Measurements from ENCODE around the gene SIX5.
A peak's percentile ranks its signal among the peaks of the same experiment; 100 is the strongest.
"Not testable (repeated sequence)": the region's sequence is repeated elsewhere in the genome, so short reads cannot be mapped to it uniquely, and the experiment has no call there.

Gene SIX5

GRCh38 chr19:45733160-45733810 is 35.8 kb downstream of the SIX5 start, which contains the start of gene MEIOSIN:
Gene MEIOSIN, plus strand, starts transcription at chr19:45733439. Its CDS starts 1,938 bp downstream, at chr19:45735377.
- no peaks in the 10 kb centered on the region for H3K4me1 ChIP-seq (ENCODE audit: insufficient read depth, insufficient read length)
- H3K9ac ChIP-seq (ENCODE audit: insufficient read length, low read depth): no peak within 1 kb of the TSS
- no peak for TF ChIP-seq SUZ12 (IDR thresholded peaks at IDR 0.05; ENCODE audit: extremely low read depth, insufficient read depth, insufficient read length)
- no peak for TF ChIP-seq YY1 (IDR thresholded peaks at IDR 0.05; ENCODE audit: insufficient read depth, insufficient read length)
- TF ChIP-seq ZNF274 (IDR thresholded peaks at IDR 0.05; ENCODE audit: low read depth, low read length): no peak
- H3K36me3 ChIP-seq (ENCODE audit: insufficient read depth, insufficient read length, low read length): no peaks in the 10 kb centered on the region
- H3K27me3 ChIP-seq (ENCODE audit: insufficient read depth, insufficient read length): no peaks in the 10 kb centered on the region
- H3K9me3 ChIP-seq (ENCODE audit: insufficient read depth, low read length): no peaks in the 10 kb centered on the region
- no peak for DNase-seq (ENCODE audit: low read depth, low spot score)
- no peak within 1 kb of the TSS for H3K4me3 ChIP-seq (ENCODE audit: insufficient read length, low read depth)

DNA sequence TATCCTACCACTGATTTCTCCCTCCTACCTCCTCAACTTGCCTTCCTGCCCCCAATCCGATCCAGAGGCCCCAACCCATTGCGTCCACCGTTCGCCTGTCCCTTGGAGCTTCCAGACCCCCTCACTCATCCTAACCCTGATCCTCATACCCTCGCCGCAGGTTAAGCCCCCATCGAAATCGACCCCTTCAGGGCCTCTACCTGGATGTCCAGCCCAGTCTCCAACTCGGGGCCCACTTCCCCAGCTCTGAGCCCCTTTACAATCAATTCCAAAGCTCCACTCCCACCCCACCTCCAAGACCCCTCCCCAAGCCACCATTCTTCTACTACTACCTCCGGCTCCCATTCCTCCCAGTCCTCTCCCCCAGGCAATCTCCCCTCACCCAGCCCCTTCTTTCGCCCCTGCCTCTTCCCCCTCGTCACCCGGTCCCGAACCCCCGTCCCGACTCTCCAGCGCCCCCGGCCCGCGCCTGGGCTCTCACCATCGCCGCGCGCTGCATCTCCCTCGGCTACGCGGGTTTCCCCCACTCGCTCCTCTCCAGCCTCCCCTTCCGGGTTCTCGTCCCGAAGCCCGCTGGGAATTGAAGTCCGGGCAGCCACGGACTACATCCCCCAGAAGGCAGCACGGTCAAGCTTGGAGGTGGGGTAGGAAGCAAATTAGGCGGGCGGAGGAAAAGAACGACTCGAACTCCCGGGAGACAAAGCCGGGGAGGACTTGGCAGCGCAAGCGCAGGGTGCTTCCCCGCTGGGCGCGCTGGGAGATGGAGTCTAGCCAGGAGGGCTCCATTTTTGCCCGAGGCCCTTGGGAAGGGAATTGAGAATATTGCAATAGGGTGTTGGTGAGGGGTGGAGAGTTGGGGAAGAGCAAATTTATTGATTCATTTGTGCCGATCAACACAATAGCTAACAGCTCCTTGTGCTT is 38.4 kb downstream of the SIX5 start, which contains the start of gene FBXO46:
Gene FBXO46, minus strand, starts transcription at position 529 of the 921 bp plus-strand sequence. CDS start 17,401 bp downstream, outside the sequence.
- TF ChIP-seq YY1 (IDR thresholded peaks at IDR 0.05; ENCODE audit: insufficient read depth, insufficient read length): peak; percentile 61
- no peak for TF ChIP-seq ZNF274 (IDR thresholded peaks at IDR 0.05; ENCODE audit: low read depth, low read length)
- no peaks in the 10 kb centered on the region for H3K4me1 ChIP-seq (ENCODE audit: insufficient read depth, insufficient read length)
- peak within 1 kb of the TSS; percentile 63 for H3K9ac ChIP-seq (ENCODE audit: insufficient read length, low read depth)

DNA sequence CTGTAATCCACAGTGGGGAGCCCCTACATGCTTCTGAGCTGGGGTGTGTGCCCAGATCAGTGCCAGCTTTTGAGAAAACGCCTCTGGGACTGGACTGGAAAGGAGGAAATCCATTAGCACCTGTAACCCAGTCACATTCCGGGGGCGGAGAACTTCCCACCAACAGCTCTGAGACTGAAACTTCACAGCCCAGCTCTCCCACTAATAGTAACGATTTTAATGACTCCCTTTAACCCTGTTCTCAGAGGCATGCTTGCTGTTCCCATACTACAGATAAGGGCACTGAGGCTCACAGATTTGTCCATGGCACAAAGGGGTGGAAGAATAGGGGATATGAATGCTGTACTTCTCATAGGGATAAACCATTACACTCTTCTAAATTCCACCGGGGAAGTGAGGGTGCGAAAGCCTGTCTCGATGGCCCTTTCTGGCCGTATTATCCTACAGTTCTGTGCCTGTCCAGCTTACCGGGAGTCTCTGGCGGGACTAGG is 39.2 kb downstream of the SIX5 start:
- Histone ChIP-seq H3K4me3 (ENCODE audit: insufficient read length, low read depth) (peak overlapping the region; percentile 54), H3K4me1 (ENCODE audit: insufficient read depth, insufficient read length) (no peaks in the 10 kb centered on the region), H3K27me3 (ENCODE audit: insufficient read depth, insufficient read length) (no peaks in the 10 kb centered on the region), H3K36me3 (ENCODE audit: insufficient read depth, insufficient read length, low read length) (peaks cover 5% of the 10 kb centered on the region), H3K9ac (ENCODE audit: insufficient read length, low read depth) (peak overlapping the region; percentile 63), H3K9me3 (ENCODE audit: insufficient read depth, low read length) (no peaks in the 10 kb centered on the region)
- TF ChIP-seq YY1 (IDR thresholded peaks at IDR 0.05; ENCODE audit: insufficient read depth, insufficient read length) (no peak), ZNF274 (IDR thresholded peaks at IDR 0.05; ENCODE audit: low read depth, low read length) (no peak), SUZ12 (IDR thresholded peaks at IDR 0.05; ENCODE audit: extremely low read depth, insufficient read depth, insufficient read length) (no peak)
- no peak for DNase-seq (ENCODE audit: low read depth, low spot score)

More for the DNA sequence above, 38.4 kb downstream of the SIX5 start, which contains the start of gene FBXO46:
- Histone ChIP-seq H3K9me3 (ENCODE audit: insufficient read depth, low read length) (no peaks in the 10 kb centered on the region), H3K4me3 (ENCODE audit: insufficient read length, low read depth) (peak within 1 kb of the TSS; percentile 54), H3K36me3 (ENCODE audit: insufficient read depth, insufficient read length, low read length) (peaks cover 5% of the 10 kb centered on the region), H3K27me3 (ENCODE audit: insufficient read depth, insufficient read length) (no peaks in the 10 kb centered on the region)
- peak; percentile 94 for DNase-seq (ENCODE audit: low read depth, low spot score)

GRCh38 chr19:45728683-45729082 is 40.4 kb downstream of the SIX5 start:
- H3K27me3 ChIP-seq (ENCODE audit: insufficient read depth, insufficient read length); H3K4me3 ChIP-seq (ENCODE audit: insufficient read length, low read depth); DNase-seq (ENCODE audit: low read depth, low spot score); H3K9me3 ChIP-seq (ENCODE audit: insufficient read depth, low read length); H3K36me3 ChIP-seq (ENCODE audit: insufficient read depth, insufficient read length, low read length); H3K9ac ChIP-seq (ENCODE audit: insufficient read length, low read depth); H3K4me1 ChIP-seq (ENCODE audit: insufficient read depth, insufficient read length): not testable (repeated sequence)

GRCh38 chr19:45720065-45720464 is 49.0 kb downstream of the SIX5 start:
- peaks cover 12% of the 10 kb centered on the region for H3K4me1 ChIP-seq (ENCODE audit: insufficient read depth, insufficient read length)
- not testable (repeated sequence) for H3K27me3 ChIP-seq (ENCODE audit: insufficient read depth, insufficient read length)

GRCh38 chr19:45717983-45718650 is 50.9 kb downstream of the SIX5 start:
- Histone ChIP-seq H3K9me3 (ENCODE audit: insufficient read depth, low read length) (no peaks in the 10 kb centered on the region), H3K4me3 (ENCODE audit: insufficient read length, low read depth) (peak overlapping the region; percentile 41), H3K36me3 (ENCODE audit: insufficient read depth, insufficient read length, low read length) (peaks cover 14% of the 10 kb centered on the region)

More at GRCh38 chr19:45720065-45720464, 49.0 kb downstream of the SIX5 start:
- not testable (repeated sequence) for H3K9me3 ChIP-seq (ENCODE audit: insufficient read depth, low read length); H3K4me3 ChIP-seq (ENCODE audit: insufficient read length, low read depth); DNase-seq (ENCODE audit: low read depth, low spot score); H3K9ac ChIP-seq (ENCODE audit: insufficient read length, low read depth)
- H3K36me3 ChIP-seq (ENCODE audit: insufficient read depth, insufficient read length, low read length): peaks cover 14% of the 10 kb centered on the region

More at GRCh38 chr19:45717983-45718650, 50.9 kb downstream of the SIX5 start:
- no peak for DNase-seq (ENCODE audit: low read depth, low spot score)
- peaks cover 9% of the 10 kb centered on the region for H3K4me1 ChIP-seq (ENCODE audit: insufficient read depth, insufficient read length)
- no peak for TF ChIP-seq ZNF274 (IDR thresholded peaks at IDR 0.05; ENCODE audit: low read depth, low read length)
- no peak for TF ChIP-seq YY1 (IDR thresholded peaks at IDR 0.05; ENCODE audit: insufficient read depth, insufficient read length)
- TF ChIP-seq SUZ12 (IDR thresholded peaks at IDR 0.05; ENCODE audit: extremely low read depth, insufficient read depth, insufficient read length): no peak
- peak overlapping the region; percentile 72 for H3K9ac ChIP-seq (ENCODE audit: insufficient read length, low read depth)
- no peaks in the 10 kb centered on the region for H3K27me3 ChIP-seq (ENCODE audit: insufficient read depth, insufficient read length)
